H1 (cell line): ENCODE results near the gene BSX. TPM values are rescaled to one million over a fixed set of nuclear protein-coding genes. Genes with fewer than 3 reads are reported as not detected.

Source experiments
- BCL11A ChIP-seq, 2 experiments: IDR thresholded peaks; one replicate each; pipeline ENCODE4 v1.6.1; 2011; ENCODE audit warnings: low read depth in 2 of 2, low read length in 2 of 2, mild to moderate bottlenecking in 2 of 2
- CBX5 ChIP-seq: fragments of 300-800, 300-1000 bp; sonication (generic); IDR thresholded peaks from 2 replicates; pipeline ENCODE4 v1.7.1; 2016; ENCODE audit warnings: antibody characterized with exemption, low read length, low read depth
- EGR1 ChIP-seq: IDR thresholded peaks from 2 replicates; pipeline ENCODE4 v1.6.1; 2011; ENCODE audit warnings: low read depth, low read length, borderline replicate concordance
- NANOG ChIP-seq: IDR thresholded peaks from 2 replicates; pipeline ENCODE4 v1.6.1; 2011; ENCODE audit warnings: low read length, low read depth, mild to moderate bottlenecking, inconsistent platforms; ENCODE audit not compliant: insufficient read depth, poor library complexity, severe bottlenecking
- SP1 ChIP-seq: IDR thresholded peaks from 2 replicates; pipeline ENCODE4 v1.6.1; 2011; ENCODE audit warnings: low read depth, low read length
- YY1 ChIP-seq: IDR thresholded peaks from 2 replicates; pipeline ENCODE4 v1.6.1; 2011; ENCODE audit warnings: low read depth, mild to moderate bottlenecking, low read length
- polyA plus RNA-seq, 7 experiments: library from polyadenylated mRNA; depleted of rRNA in 3 of 7; stranded (reverse) in 5 of 7; unstranded in 2 of 7; fragments of >200 nt in 5 of 7; fragments of 200-250 nt in 2 of 7; gene quantifications; 1 replicate in 5 of 7; 2 replicates in 1 of 7; 4 replicates in 1 of 7; pipeline versions ENCODE4 v1.2.1 to v1.2.3, GENCODE V29; 2011 to 2013; ENCODE audit warnings: missing spikeins in 2 of 7, mixed read lengths in 2 of 7
- total RNA-seq: library from RNA; stranded (reverse); fragmentation: NEBNext Ultra II Directional; extraction: Animal tissue kit (Norgen Biotek cat#: 25700); gene quantifications from 2 replicates; pipeline ENCODE4 v1.2.1, GENCODE V29; 2021
- TF ChIP-seq, protein P1 (sequence below): IDR thresholded peaks from 2 replicates; pipeline ENCODE4 v1.6.1; 2011; ENCODE audit warnings: low read depth, mild to moderate bottlenecking, low read length; ENCODE audit not compliant: insufficient read depth

The BSX gene
- total and polyA plus RNA-seq, 2 of the 8 experiments (the other 6 are each of a cell fraction or from before 2014, with no cell fraction given): not detected

GRCh38 chr11:123020968-123021367 lies 39.3 kb upstream of the BSX start (continued):
- TF ChIP-seq NANOG (no peak), YY1 (peak; percentile 55; the same call in 1 of the 2 replicates), CBX5 (no peak), SP1 (no peak), BCL11A (IDR thresholded peaks at IDR 0.05; ENCODE audit: low read depth in 2 of 2, low read length in 2 of 2) (no peak), EGR1 (no peak)
- TF ChIP-seq, protein P1, sequence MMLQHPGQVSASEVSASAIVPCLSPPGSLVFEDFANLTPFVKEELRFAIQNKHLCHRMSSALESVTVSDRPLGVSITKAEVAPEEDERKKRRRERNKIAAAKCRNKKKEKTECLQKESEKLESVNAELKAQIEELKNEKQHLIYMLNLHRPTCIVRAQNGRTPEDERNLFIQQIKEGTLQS: no peak
